WERI-Rb-1 (cell line): Measurements from ENCODE around the gene SLC9A6.

ENCODE experiments used
- DNase-seq: peaks from one replicate; pipeline ENCODE4 v3.0.0-alpha.2; 2020
- H3K27ac ChIP-seq: fragments of 250-450 bp; sonication (Bioruptor Pico); 2 replicates; pipeline ENCODE4 v1.5.1; 2020; ENCODE audit warnings: mild to moderate bottlenecking, moderate library complexity
- H3K27me3 ChIP-seq: fragments of 250-450 bp; sonication (Bioruptor Pico); 2 replicates; pipeline ENCODE4 v1.5.1; 2021; ENCODE audit warnings: mild to moderate bottlenecking, low read depth, moderate library complexity; ENCODE audit not compliant: insufficient read depth, severe bottlenecking
- H3K36me3 ChIP-seq: fragments of 250-450 bp; sonication (Bioruptor Pico); 2 replicates; pipeline ENCODE4 v1.5.1; 2020; ENCODE audit warnings: mild to moderate bottlenecking, moderate library complexity
- H3K4me3 ChIP-seq: 2 replicates; pipeline ENCODE4 v1.5.1; 2011; ENCODE audit warnings: low read depth, mild to moderate bottlenecking, control low read depth, low read length
- H3K9me3 ChIP-seq: fragments of 250-450 bp; sonication (Bioruptor Pico); 2 replicates; pipeline ENCODE4 v1.5.1; 2021; ENCODE audit warnings: mild to moderate bottlenecking, moderate library complexity; ENCODE audit not compliant: severe bottlenecking
- TF ChIP-seq, protein P1 (sequence below): IDR thresholded peaks from 2 replicates; pipeline ENCODE4 v1.5.1; 2011; ENCODE audit warnings: low read depth, mild to moderate bottlenecking, control low read depth, inconsistent platforms, low read length

SLC9A6 gene

DNA sequence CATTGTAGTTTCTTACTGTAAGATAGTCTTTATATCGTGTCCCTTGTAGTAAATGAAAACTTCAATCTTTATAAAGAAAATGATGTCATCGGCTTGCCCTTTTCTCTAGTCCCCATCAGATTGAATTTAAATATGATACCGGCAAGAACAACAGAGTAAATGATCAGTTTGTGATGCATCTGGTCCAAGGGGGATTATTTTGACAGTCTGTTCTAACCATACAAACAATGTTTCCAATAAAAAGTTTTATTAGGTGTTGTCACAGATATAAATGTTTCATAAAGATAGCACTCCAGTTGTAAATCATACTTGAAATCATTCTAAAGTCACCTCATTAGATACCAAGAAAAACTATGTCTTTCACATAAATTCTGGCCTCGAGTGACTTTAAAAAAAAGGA is 72.3 kb downstream of the SLC9A6 start:
- Histone ChIP-seq H3K9me3 (no peaks in the 10 kb centered on the region), H3K27me3 (peaks cover 64% of the 10 kb centered on the region), H3K4me3 (no peak overlapping the region), H3K27ac (no peak overlapping the region), H3K36me3 (no peaks in the 10 kb centered on the region)
- DNase-seq, result no peak
- TF ChIP-seq, protein P1, sequence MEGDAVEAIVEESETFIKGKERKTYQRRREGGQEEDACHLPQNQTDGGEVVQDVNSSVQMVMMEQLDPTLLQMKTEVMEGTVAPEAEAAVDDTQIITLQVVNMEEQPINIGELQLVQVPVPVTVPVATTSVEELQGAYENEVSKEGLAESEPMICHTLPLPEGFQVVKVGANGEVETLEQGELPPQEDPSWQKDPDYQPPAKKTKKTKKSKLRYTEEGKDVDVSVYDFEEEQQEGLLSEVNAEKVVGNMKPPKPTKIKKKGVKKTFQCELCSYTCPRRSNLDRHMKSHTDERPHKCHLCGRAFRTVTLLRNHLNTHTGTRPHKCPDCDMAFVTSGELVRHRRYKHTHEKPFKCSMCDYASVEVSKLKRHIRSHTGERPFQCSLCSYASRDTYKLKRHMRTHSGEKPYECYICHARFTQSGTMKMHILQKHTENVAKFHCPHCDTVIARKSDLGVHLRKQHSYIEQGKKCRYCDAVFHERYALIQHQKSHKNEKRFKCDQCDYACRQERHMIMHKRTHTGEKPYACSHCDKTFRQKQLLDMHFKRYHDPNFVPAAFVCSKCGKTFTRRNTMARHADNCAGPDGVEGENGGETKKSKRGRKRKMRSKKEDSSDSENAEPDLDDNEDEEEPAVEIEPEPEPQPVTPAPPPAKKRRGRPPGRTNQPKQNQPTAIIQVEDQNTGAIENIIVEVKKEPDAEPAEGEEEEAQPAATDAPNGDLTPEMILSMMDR, result no peak

GRCh38 chrX:136059350-136059749 is 74.1 kb downstream of the SLC9A6 start:
- Histone ChIP-seq H3K9me3 (no peaks in the 10 kb centered on the region), H3K27me3 (peaks cover 80% of the 10 kb centered on the region), H3K36me3 (no peaks in the 10 kb centered on the region), H3K27ac (no peak overlapping the region), H3K4me3 (no peak overlapping the region)
- DNase-seq, result no peak
- TF ChIP-seq, protein P1, result no peak

GRCh38 chrX:136061286-136061685 is 76.1 kb downstream of the SLC9A6 start:
- no peaks in the 10 kb centered on the region for H3K9me3 ChIP-seq
- peaks cover 81% of the 10 kb centered on the region for H3K27me3 ChIP-seq
- TF ChIP-seq, protein P1, result no peak

GRCh38 chrX:136061696-136062095 is 76.5 kb downstream of the SLC9A6 start:
- no peaks in the 10 kb centered on the region for H3K9me3 ChIP-seq
- no peak for DNase-seq
- H3K27me3 ChIP-seq, result peaks cover 81% of the 10 kb centered on the region
- TF ChIP-seq, protein P1, result no peak
- no peak overlapping the region for H3K27ac ChIP-seq
- no peak overlapping the region for H3K4me3 ChIP-seq
- no peaks in the 10 kb centered on the region for H3K36me3 ChIP-seq

More at GRCh38 chrX:136061286-136061685, 76.1 kb downstream of the SLC9A6 start:
- Histone ChIP-seq H3K36me3 (no peaks in the 10 kb centered on the region), H3K27ac (no peak overlapping the region), H3K4me3 (no peak overlapping the region)
- DNase-seq, result no peak

DNA sequence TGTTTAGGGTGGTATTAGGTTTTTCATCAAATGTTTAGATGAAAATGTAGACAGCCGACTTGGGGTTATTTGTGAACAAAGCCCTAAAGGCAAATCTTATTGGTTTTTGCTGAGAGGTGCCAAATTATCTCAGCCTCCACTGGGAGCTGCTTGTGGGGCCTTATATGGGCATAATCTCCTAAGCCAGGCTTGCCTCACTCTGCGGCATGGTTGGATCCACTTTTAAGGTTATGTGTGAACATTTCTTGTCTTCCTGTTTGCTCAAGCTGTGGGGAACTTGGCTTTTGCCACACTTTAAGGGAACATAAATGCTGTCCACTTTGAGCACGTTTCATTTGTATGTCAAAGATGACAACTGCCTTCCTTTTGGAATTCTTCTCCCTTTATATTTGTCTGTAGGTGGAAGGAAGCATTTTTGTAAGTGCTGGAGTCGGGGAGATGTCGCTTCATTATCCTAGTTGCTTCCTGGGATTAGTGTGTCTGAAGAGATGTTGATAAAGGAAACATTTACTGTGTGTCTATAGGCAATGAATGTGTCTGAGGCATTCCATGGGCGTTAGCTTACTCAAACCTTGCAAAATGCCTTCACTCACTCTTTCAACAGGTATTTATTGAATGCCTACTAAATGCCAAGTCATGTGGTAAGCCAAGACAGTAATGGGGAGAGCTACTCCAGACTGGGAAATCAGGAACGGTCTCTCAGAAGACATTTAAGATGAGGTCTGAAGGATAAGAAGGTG is 78.3 kb downstream of the SLC9A6 start:
- TF ChIP-seq, protein P1, result no peak
- H3K4me3 ChIP-seq, result no peak overlapping the region
- DNase-seq, result no peak
- no peaks in the 10 kb centered on the region for H3K9me3 ChIP-seq
- no peaks in the 10 kb centered on the region for H3K36me3 ChIP-seq
- H3K27me3 ChIP-seq, result peaks cover 83% of the 10 kb centered on the region
- no peak overlapping the region for H3K27ac ChIP-seq

DNA sequence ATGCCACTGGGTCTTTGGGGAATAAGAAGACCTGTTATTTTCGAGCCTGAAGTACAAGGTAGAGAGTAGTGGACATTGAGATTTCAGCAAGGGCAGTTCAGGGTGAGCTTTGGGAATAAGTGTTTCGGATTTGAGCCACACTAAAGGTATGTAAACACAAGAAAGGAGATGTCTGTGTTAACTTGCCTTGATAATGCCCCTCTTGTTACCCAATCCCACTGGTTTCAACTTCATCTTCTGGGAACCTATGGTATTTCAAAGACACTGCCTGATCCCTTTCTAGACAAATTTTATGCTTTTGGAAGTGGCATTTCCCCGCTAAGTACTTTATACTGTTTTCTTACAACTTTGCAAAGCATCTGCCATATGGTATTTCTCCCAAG is 79.4 kb downstream of the SLC9A6 start:
- no peaks in the 10 kb centered on the region for H3K9me3 ChIP-seq
- no peak overlapping the region for H3K27ac ChIP-seq
- peaks cover 82% of the 10 kb centered on the region for H3K27me3 ChIP-seq
- H3K36me3 ChIP-seq, result no peaks in the 10 kb centered on the region
- no peak overlapping the region for H3K4me3 ChIP-seq
- TF ChIP-seq, protein P1, result no peak
- no peak for DNase-seq
